ENCODE data around the gene OFD1.
A peak's percentile ranks its signal among the peaks of the same experiment; 100 is the strongest.

Gene OFD1

DNA sequence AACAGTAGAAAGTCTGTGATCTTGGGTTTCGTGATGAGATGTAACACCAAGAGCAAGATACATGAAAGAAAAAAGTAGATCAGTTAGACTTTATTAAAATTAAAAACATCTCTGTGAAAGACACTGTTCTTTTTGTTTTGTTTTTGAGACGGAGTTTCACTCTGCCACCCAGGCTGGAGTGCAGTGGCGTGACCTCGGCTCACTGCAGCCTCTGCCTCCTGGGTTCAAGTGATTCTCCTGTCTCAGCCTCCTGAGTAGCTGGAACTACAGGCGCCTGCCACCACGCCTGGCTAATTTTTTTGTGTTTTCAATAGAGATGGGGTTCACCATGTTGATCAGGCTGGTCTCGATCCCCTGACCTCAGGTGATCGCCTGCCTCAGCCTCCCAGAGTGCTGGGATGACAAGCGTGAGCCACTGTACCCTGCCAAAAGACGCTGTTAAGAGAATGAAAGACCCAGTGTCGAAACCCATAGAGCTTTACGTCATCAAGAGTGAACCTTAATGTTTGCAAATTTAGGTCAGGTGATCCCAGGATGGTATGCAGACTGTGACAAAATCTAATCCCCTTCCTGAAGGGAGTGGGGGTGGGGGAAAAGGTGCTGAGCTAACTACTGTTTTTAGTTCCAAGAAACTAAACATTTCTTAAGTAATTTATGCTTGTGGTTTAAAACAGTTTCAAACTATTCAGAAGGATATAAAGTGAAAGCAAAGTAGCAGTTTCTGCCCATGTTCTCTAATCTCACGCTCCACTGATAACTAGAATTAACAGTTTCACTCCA, 8.0 kb downstream of the OFD1 start:
- TF ChIP-seq, protein P1, sequence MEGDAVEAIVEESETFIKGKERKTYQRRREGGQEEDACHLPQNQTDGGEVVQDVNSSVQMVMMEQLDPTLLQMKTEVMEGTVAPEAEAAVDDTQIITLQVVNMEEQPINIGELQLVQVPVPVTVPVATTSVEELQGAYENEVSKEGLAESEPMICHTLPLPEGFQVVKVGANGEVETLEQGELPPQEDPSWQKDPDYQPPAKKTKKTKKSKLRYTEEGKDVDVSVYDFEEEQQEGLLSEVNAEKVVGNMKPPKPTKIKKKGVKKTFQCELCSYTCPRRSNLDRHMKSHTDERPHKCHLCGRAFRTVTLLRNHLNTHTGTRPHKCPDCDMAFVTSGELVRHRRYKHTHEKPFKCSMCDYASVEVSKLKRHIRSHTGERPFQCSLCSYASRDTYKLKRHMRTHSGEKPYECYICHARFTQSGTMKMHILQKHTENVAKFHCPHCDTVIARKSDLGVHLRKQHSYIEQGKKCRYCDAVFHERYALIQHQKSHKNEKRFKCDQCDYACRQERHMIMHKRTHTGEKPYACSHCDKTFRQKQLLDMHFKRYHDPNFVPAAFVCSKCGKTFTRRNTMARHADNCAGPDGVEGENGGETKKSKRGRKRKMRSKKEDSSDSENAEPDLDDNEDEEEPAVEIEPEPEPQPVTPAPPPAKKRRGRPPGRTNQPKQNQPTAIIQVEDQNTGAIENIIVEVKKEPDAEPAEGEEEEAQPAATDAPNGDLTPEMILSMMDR (IDR thresholded peaks at IDR 0.05; ENCODE audit: low read depth, low read length, poor library complexity, severe bottlenecking), result no peak
- no peak for TF ChIP-seq EZH2phosphoT487 (IDR thresholded peaks at IDR 0.05; ENCODE audit: borderline replicate concordance, low read length)
- peaks cover 43% of the 10 kb centered on the region for H3K4me1 ChIP-seq (ENCODE audit: control insufficient read depth, low read length)
- H3K9me2 ChIP-seq (replicated peaks; ENCODE audit: control insufficient read depth, low read length), result no peaks in the 10 kb centered on the region
- H3K27ac ChIP-seq (ENCODE audit: low read depth, low read length), result peak overlapping the region; percentile 68
- H4K20me1 ChIP-seq (ENCODE audit: control insufficient read depth, insufficient read depth, low read depth, low read length), result no peaks in the 10 kb centered on the region
- no peaks in the 10 kb centered on the region for H3K27me3 ChIP-seq (ENCODE audit: control insufficient read depth, low read length)
- H3K36me3 ChIP-seq (ENCODE audit: control insufficient read depth, low read length), result peaks cover 87% of the 10 kb centered on the region
- no peaks in the 10 kb centered on the region for H3K9me3 ChIP-seq (ENCODE audit: control insufficient read depth, insufficient read depth, low read length)
- peak overlapping the region; percentile 51 for H3K4me3 ChIP-seq (ENCODE audit: low read length)
- peaks cover 9% of the 10 kb centered on the region for H3F3A ChIP-seq (ENCODE audit: control insufficient read depth, insufficient read depth)
- peak overlapping the region; percentile 62 for H3K4me2 ChIP-seq (ENCODE audit: low read length)
- peaks cover 38% of the 10 kb centered on the region for H3K79me2 ChIP-seq (ENCODE audit: control insufficient read depth, low read length)

DNA sequence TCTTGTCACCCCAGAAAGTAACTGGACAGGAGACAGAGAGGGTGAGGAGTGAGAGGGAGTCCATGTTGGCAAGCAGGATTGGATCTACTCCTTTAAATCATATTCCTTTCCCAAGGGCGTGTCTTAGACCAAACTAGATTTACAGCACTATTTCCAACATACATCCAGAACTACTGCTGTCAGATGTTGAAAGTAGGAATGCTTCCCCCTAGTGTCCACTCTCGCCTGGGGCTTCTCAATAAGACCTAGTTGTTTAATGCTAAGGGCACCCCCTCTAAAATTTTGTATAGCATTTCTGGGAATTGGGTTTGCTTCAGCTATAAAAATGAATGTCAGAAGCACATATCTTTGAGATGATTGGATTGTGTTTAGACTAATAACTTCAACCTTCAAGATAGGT, 13.3 kb downstream of the OFD1 start:
- no peaks in the 10 kb centered on the region for H3K27me3 ChIP-seq (ENCODE audit: control insufficient read depth, low read length)
- no peaks in the 10 kb centered on the region for H3K9me3 ChIP-seq (ENCODE audit: control insufficient read depth, insufficient read depth, low read length)
- H3K4me3 ChIP-seq (ENCODE audit: low read length), result no peak overlapping the region
- H3K4me2 ChIP-seq (ENCODE audit: low read length), result no peak overlapping the region
- peaks cover 20% of the 10 kb centered on the region for H3K79me2 ChIP-seq (ENCODE audit: control insufficient read depth, low read length)
- H3K4me1 ChIP-seq (ENCODE audit: control insufficient read depth, low read length), result peaks cover 22% of the 10 kb centered on the region
- H3K36me3 ChIP-seq (ENCODE audit: control insufficient read depth, low read length), result peaks cover 87% of the 10 kb centered on the region
- H3K27ac ChIP-seq (ENCODE audit: low read depth, low read length), result no peak overlapping the region
- H3K9me2 ChIP-seq (replicated peaks; ENCODE audit: control insufficient read depth, low read length), result no peaks in the 10 kb centered on the region
- TF ChIP-seq, protein P1 (IDR thresholded peaks at IDR 0.05; ENCODE audit: low read depth, low read length, poor library complexity, severe bottlenecking), result peak; percentile 55
- no peak for TF ChIP-seq EZH2phosphoT487 (IDR thresholded peaks at IDR 0.05; ENCODE audit: borderline replicate concordance, low read length)
- H3F3A ChIP-seq (ENCODE audit: control insufficient read depth, insufficient read depth), result peaks cover 4% of the 10 kb centered on the region
- no peaks in the 10 kb centered on the region for H4K20me1 ChIP-seq (ENCODE audit: control insufficient read depth, insufficient read depth, low read depth, low read length)

DNA sequence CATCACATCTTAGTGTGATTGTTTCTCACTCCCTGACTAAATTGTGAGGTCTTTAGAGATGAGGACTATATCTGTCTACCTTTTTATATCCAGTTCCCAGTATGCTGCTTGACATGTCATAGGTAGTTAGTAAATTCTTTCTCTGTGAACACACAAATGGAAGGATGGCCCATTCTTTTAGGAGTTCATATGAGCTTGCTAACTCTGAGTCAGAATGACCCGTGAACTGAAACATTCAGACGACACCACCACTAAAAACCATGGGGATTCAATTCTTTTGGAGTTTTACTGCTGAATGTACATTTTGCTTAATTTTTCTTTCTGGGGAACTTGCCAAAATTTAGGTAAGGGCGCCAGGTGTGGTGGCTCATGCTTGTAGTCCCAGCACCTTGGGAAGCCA, 13.9 kb downstream of the OFD1 start:
- Histone ChIP-seq H3K4me3 (ENCODE audit: low read length) (no peak overlapping the region), H3K4me2 (ENCODE audit: low read length) (no peak overlapping the region), H3K9me2 (replicated peaks; ENCODE audit: control insufficient read depth, low read length) (no peaks in the 10 kb centered on the region), H3K27ac (ENCODE audit: low read depth, low read length) (no peak overlapping the region), H3K79me2 (ENCODE audit: control insufficient read depth, low read length) (peaks cover 15% of the 10 kb centered on the region), H3K36me3 (ENCODE audit: control insufficient read depth, low read length) (peaks cover 85% of the 10 kb centered on the region), H3K27me3 (ENCODE audit: control insufficient read depth, low read length) (no peaks in the 10 kb centered on the region), H3K9me3 (ENCODE audit: control insufficient read depth, insufficient read depth, low read length) (no peaks in the 10 kb centered on the region), H4K20me1 (ENCODE audit: control insufficient read depth, insufficient read depth, low read depth, low read length) (no peaks in the 10 kb centered on the region), H3K4me1 (ENCODE audit: control insufficient read depth, low read length) (peaks cover 20% of the 10 kb centered on the region), H3F3A (ENCODE audit: control insufficient read depth, insufficient read depth) (no peaks in the 10 kb centered on the region)
- TF ChIP-seq, protein P1 (IDR thresholded peaks at IDR 0.05; ENCODE audit: low read depth, low read length, poor library complexity, severe bottlenecking), result no peak
- TF ChIP-seq EZH2phosphoT487 (IDR thresholded peaks at IDR 0.05; ENCODE audit: borderline replicate concordance, low read length), result no peak
